Hepatocyte (in vitro differentiated cells): ENCODE results near the gene TMEM167A.

ENCODE experiments used
- CTCF ChIP-seq: fragments of 200-600 bp; sonication (generic); IDR thresholded peaks from 2 replicates; pipeline ENCODE4 v1.5.1; 2016; ENCODE audit warnings: antibody characterized with exemption, mild to moderate bottlenecking; ENCODE audit not compliant: poor library complexity
- EZH2phosphoT487 ChIP-seq: fragments of 200-600 bp; sonication (generic); IDR thresholded peaks from one replicate; pipeline ENCODE4 v1.6.1; 2018; ENCODE audit warnings: antibody characterized with exemption, mild to moderate bottlenecking, low read depth, moderate library complexity; ENCODE audit not compliant: unreplicated experiment, severe bottlenecking

- TF ChIP-seq CTCF (no peak), EZH2phosphoT487 (no peak)
Observed at GRCh38 chr5:83038924-83039323, 38.3 kb downstream of the TMEM167A start.
